HUES6 (cell line): ENCODE results near the gene PIGW.
"Not testable (repeated sequence)": the region's sequence is repeated elsewhere in the genome, so short reads cannot be mapped to it uniquely, and the experiment has no call there.

Experiments used
- H3K27ac ChIP-seq: 2 replicates; pipeline ENCODE4 v1.7.0; 2013; ENCODE audit warnings: low read depth, mild to moderate bottlenecking, low read length, inconsistent platforms
- H3K27me3 ChIP-seq: 2 replicates; pipeline ENCODE4 v1.6.1; 2013; ENCODE audit warnings: low read length; ENCODE audit not compliant: control insufficient read depth, insufficient read depth
- H3K36me3 ChIP-seq: 2 replicates; pipeline ENCODE4 v1.6.1; 2013; ENCODE audit warnings: low read length; ENCODE audit not compliant: control insufficient read depth, insufficient read depth
- H3K4me1 ChIP-seq: 2 replicates; pipeline ENCODE4 v1.6.1; 2013; ENCODE audit warnings: low read length; ENCODE audit not compliant: control insufficient read depth, insufficient read depth
- H3K4me3 ChIP-seq: 2 replicates; pipeline ENCODE4 v1.5.1; 2013; ENCODE audit warnings: low read depth, low read length
- H3K9ac ChIP-seq: one replicate; pipeline ENCODE4 v1.6.1; 2013; ENCODE audit warnings: mild to moderate bottlenecking, low read length
- H3K9me3 ChIP-seq: 2 replicates; pipeline ENCODE4 v1.6.1; 2013; ENCODE audit warnings: low read depth, low read length; ENCODE audit not compliant: control insufficient read depth, insufficient read depth

The PIGW gene

DNA sequence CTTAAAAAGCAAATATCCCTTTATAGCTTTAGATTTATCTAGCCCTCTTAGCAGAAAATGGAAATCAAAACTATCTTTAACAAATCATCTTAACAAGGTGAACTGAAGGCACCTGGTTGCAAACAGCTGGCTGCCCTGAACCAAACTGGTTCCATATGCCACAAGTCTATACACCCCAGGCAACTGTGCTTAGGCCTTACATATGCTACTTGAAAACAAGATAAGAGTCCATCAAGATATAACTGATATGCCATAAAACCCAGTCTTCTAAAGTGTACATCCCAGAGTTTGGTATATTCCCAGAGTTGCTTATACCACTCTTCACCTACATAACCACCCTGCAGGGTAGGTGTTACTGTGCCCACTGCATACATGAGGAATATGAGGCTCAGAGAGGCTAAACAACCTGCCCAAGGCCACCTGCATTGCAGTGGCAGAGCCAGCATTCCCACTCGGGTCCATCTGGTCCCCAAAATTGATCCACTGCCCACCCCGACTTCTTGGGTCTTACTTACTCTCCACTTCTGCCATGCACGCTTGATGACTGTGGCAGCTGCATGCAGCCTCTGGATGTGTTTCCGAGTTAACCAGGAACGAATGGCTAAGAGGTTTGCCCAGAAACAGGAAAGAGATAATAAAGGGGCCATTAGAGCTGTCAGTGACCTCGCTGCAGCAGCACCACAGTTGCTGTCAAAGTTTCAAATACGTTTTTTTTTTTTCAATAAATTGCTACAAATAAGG, 36.1 kb upstream of the PIGW start:
- peaks cover 88% of the 10 kb centered on the region for H3K36me3 ChIP-seq

GRCh38 chr17:36500745-36501225, 34.0 kb upstream of the PIGW start:
- Histone ChIP-seq H3K9ac (no peak overlapping the region), H3K9me3 (no peaks in the 10 kb centered on the region), H3K27me3 (no peaks in the 10 kb centered on the region), H3K27ac (no peak overlapping the region), H3K4me1 (no peaks in the 10 kb centered on the region), H3K4me3 (no peak overlapping the region), H3K36me3 (peaks cover 87% of the 10 kb centered on the region)

More for the DNA sequence above, 36.1 kb upstream of the PIGW start:
- Histone ChIP-seq H3K27ac (no peak overlapping the region), H3K4me1 (no peaks in the 10 kb centered on the region), H3K9ac (no peak overlapping the region), H3K27me3 (no peaks in the 10 kb centered on the region), H3K4me3 (no peak overlapping the region), H3K9me3 (no peaks in the 10 kb centered on the region)

GRCh38 chr17:36501351-36501750, 33.4 kb upstream of the PIGW start:
- Histone ChIP-seq H3K9me3 (no peaks in the 10 kb centered on the region), H3K27ac (no peak overlapping the region), H3K4me3 (no peak overlapping the region), H3K4me1 (no peaks in the 10 kb centered on the region), H3K9ac (no peak overlapping the region), H3K27me3 (no peaks in the 10 kb centered on the region), H3K36me3 (peaks cover 87% of the 10 kb centered on the region)

DNA sequence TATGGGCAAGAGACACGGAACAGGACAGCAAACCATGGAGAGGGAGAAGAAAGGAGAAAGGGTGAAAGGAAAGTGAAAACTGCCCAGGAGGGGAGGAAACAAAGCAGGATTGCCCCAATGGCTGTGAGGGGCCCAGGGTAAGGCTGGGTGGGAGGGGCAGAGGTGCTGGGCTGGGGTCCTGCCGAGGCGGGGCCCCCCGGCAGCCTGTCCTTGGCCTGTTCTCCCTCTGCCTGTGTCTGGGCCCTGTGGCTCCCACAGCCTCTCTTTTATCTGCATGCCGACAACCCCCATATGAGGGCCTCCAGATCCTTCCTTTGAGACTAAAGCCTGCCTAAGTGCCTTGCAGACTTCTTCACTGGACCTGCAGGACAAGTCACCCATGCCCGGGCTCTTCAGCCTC, 32.8 kb upstream of the PIGW start:
- Histone ChIP-seq H3K9ac (no peak overlapping the region), H3K36me3 (peaks cover 87% of the 10 kb centered on the region), H3K4me1 (no peaks in the 10 kb centered on the region), H3K4me3 (no peak overlapping the region), H3K27me3 (no peaks in the 10 kb centered on the region), H3K9me3 (no peaks in the 10 kb centered on the region), H3K27ac (no peak overlapping the region)

- Histone ChIP-seq H3K4me3 (no peak overlapping the region), H3K27ac (no peak overlapping the region), H3K9ac (no peak overlapping the region), H3K27me3 (no peaks in the 10 kb centered on the region), H3K9me3 (no peaks in the 10 kb centered on the region), H3K4me1 (no peaks in the 10 kb centered on the region), H3K36me3 (peaks cover 92% of the 10 kb centered on the region)
Observed at GRCh38 chr17:36503456-36504155, 31.2 kb upstream of the PIGW start.

DNA sequence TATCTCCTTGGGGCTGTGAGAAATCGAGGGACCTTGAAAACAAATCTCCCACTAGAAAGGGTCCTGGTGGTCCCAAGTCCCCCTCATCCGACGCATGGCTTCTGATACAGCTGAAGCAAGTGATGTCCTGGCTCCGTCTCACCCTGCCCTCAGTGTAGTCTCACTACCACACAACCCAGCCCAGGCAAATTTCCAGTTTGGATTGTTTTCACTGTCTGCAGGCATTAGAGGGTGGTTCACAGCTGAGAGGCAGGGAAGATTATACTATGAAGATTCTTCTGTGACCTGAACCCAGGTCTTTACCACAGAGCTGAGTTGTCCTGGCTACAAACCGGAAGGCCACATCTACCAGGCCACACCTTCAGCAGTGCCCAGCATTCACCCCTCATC, 30.6 kb upstream of the PIGW start:
- Histone ChIP-seq H3K4me3 (no peak overlapping the region), H3K36me3 (peaks cover 92% of the 10 kb centered on the region), H3K27ac (no peak overlapping the region), H3K27me3 (no peaks in the 10 kb centered on the region), H3K4me1 (no peaks in the 10 kb centered on the region), H3K9ac (no peak overlapping the region), H3K9me3 (no peaks in the 10 kb centered on the region)

- H3K27ac ChIP-seq, result no peak overlapping the region
- no peaks in the 10 kb centered on the region for H3K9me3 ChIP-seq
- H3K27me3 ChIP-seq, result no peaks in the 10 kb centered on the region
- no peak overlapping the region for H3K4me3 ChIP-seq
- H3K36me3 ChIP-seq, result peaks cover 98% of the 10 kb centered on the region
- H3K9ac ChIP-seq, result no peak overlapping the region
- no peaks in the 10 kb centered on the region for H3K4me1 ChIP-seq
Observed at GRCh38 chr17:36505171-36505570, 29.6 kb upstream of the PIGW start.

DNA sequence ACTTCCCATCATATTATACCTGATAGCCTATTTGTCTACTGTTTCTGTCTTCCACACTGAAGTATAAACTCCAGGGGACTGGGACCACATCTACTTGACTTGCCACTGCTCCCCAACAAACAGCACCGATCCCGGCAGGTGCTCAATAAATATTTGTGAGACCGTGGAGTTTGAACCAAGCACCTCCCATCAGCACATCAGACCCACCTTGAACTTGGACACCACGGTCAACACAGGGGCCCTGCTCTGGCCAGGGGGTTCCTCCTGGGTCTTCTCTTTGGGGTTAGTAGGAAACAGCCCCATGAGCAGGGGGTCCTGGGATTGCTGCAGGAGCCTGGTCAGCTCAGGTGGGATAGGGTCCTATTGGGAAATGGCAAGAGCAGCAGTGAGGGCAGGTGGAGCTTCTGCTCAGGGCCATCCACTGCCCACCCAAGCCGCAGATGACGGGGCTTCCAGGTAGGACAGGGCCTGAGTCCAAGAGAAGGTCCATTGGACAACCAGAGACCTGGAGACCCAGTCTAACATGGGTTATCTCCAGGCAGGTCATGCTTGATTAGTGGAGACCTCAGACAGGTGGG, 28.4 kb upstream of the PIGW start:
- H3K27me3 ChIP-seq, result no peaks in the 10 kb centered on the region
- no peak overlapping the region for H3K4me3 ChIP-seq
- H3K9me3 ChIP-seq, result no peaks in the 10 kb centered on the region
- H3K36me3 ChIP-seq, result peaks cover 98% of the 10 kb centered on the region
- no peak overlapping the region for H3K9ac ChIP-seq
- H3K4me1 ChIP-seq, result no peaks in the 10 kb centered on the region
- H3K27ac ChIP-seq, result no peak overlapping the region

DNA sequence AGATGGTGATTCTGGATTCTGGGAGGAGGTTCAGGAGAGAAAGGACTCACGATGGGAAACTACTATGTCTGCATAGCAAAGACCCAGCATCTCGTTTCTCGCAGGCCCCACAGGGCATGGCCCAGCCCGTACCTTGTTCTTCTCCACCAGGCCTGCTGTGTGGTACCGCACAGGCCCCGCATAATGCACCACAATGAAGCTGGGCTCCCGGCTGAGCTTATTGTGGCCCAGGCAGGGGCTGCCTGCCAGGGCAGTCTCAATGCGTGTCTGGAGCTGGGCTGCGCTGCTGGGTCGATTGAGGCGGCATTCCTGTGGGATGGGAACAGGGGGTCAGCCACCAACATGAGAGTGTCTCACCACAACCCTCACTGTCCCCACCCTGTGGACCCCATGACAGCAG, 28.0 kb upstream of the PIGW start:
- no peak overlapping the region for H3K9ac ChIP-seq
- no peaks in the 10 kb centered on the region for H3K4me1 ChIP-seq
- no peak overlapping the region for H3K27ac ChIP-seq
- no peaks in the 10 kb centered on the region for H3K9me3 ChIP-seq
- H3K36me3 ChIP-seq, result peaks cover 99% of the 10 kb centered on the region
- H3K27me3 ChIP-seq, result no peaks in the 10 kb centered on the region
- H3K4me3 ChIP-seq, result no peak overlapping the region

DNA sequence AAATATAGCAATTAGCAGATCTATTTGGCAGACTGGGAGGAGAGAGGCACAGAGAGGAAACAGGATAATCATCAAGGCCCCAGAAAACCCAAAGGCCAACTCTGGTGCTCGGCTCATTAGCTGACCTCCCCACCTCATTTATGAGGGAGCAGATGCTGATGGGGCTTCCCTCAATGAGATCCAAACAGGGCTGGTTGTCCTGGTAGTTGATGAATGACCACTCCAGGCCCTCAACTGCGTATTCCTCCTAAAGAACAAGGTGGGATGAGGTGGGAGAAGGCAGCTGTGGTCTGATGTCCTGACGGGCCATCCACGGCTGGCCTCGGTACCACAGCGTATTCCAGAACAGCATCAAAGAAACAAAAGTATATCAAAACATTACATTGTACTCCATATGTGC, 27.5 kb upstream of the PIGW start:
- Histone ChIP-seq H3K27ac (no peak overlapping the region), H3K9ac (no peak overlapping the region), H3K9me3 (no peaks in the 10 kb centered on the region), H3K4me3 (no peak overlapping the region), H3K4me1 (no peaks in the 10 kb centered on the region), H3K27me3 (no peaks in the 10 kb centered on the region), H3K36me3 (peaks cover 97% of the 10 kb centered on the region)

DNA sequence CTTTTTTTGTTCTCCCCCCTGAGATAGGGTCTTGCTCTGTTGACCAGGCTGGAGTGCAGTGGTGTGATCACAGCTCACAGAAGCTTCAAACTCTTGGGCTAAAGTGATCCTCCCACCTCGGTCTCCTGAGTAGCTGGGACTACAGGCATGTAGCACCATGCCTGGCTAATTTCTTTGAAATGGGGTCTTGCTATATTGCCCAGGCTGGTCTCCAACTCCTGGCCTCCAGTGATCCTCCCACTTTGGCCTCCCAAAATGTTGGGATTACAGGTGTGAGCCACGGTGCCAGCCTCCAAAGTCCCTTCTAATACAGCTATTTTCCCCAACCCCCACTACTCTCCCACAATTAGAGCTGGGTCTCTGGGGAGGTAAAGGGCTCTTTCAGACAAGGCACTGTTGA, 26.3 kb upstream of the PIGW start:
- peaks cover 97% of the 10 kb centered on the region for H3K36me3 ChIP-seq
- not testable (repeated sequence) for H3K4me1 ChIP-seq, H3K9ac ChIP-seq, H3K27ac ChIP-seq, H3K27me3 ChIP-seq, H3K4me3 ChIP-seq, H3K9me3 ChIP-seq
